Lower lobe of right lung (tissue), 2 donors: Measurements from ENCODE around the gene LONP2. TPM values are rescaled to one million over a fixed set of nuclear protein-coding genes. Genes with fewer than 3 reads are reported as not detected.
"Not testable (repeated sequence)": the region's sequence is repeated elsewhere in the genome, so short reads cannot be mapped to it uniquely, and the experiment has no call there.

ENCODE experiments used
- ATAC-seq, 2 donors: fragments of 200-7000 bp; cut with Tn5 transposase; one replicate each; pipeline ENCODE4 v1.9.1; 2020 to 2022; ENCODE audit warnings: mild to moderate bottlenecking in 2 of 2, moderate library complexity in 2 of 2
- DNase-seq: peaks from one replicate; pipeline ENCODE4 v3.0.0-alpha.2; 2020
- H3K27ac ChIP-seq: fragments of 200-600 bp; one replicate; pipeline ENCODE4 v1.8.0; 2022
- H3K27me3 ChIP-seq: fragments of 200-600 bp; one replicate; pipeline ENCODE4 v1.8.0; 2022; ENCODE audit warnings: low read depth
- H3K36me3 ChIP-seq: fragments of 200-600 bp; one replicate; pipeline ENCODE4 v1.8.0; 2022; ENCODE audit warnings: mild to moderate bottlenecking
- H3K4me1 ChIP-seq: fragments of 200-600 bp; one replicate; pipeline ENCODE4 v1.8.0; 2022
- H3K4me3 ChIP-seq: fragments of 200-600 bp; one replicate; pipeline ENCODE4 v1.8.0; 2022; ENCODE audit warnings: mild to moderate bottlenecking
- H3K9me3 ChIP-seq: fragments of 200-600 bp; one replicate; pipeline ENCODE4 v1.8.0; 2022
- intact Hi-C: fragments of 100-400 bp; cut with DNase I; formaldehyde crosslinking; loops from one replicate; pipeline ENCODE4 v1.11.0; 2022
- total RNA-seq: library from RNA; stranded (reverse); fragmentation: NEBNext Ultra II Directional; extraction: Animal tissue kit (Norgen Biotek cat#: 25700); gene quantifications from one replicate; pipeline ENCODE4 v1.2.1, GENCODE V29; 2021
- TF ChIP-seq, protein P1 (sequence below): fragments of 200-600 bp; IDR thresholded peaks from one replicate; pipeline ENCODE4 v1.8.0; 2022; ENCODE audit warnings: antibody characterized with exemption, mild to moderate bottlenecking
- donor health status: DM: no; HTN: yes; CAD: no; lungs with severe emphysema.

LONP2 gene
- total RNA-seq, 1 donor from 2014 or later: 61.0 TPM

DNA sequence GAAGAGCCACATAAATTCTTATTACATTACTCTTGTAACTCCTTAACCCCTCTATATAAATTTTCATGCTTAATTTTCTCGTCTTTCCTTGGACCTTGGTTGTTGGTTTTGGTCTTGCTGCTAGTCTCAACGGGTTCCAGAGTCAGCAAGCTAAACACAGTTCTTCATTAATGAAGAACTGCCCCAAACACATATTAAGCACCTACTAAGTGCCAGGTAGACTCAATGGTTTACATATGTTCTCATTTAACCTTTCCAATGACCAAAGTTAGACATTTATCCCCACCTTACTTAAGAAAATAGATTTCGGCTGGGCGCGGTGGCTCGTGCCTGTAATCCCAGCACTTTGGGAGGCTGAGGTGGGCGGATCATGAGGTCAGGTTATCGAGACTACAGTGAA lies 126.1 kb downstream of the LONP2 start:
- no peaks in the 10 kb centered on the region for H3K36me3 ChIP-seq
- peaks cover 83% of the 10 kb centered on the region for H3K4me1 ChIP-seq
- DNase-seq: no peak
- no peaks in the 10 kb centered on the region for H3K27me3 ChIP-seq
- H3K27ac ChIP-seq: no peak overlapping the region
- H3K9me3 ChIP-seq: no peaks in the 10 kb centered on the region
- intact Hi-C loops: no loop called here
- TF ChIP-seq, protein P1, sequence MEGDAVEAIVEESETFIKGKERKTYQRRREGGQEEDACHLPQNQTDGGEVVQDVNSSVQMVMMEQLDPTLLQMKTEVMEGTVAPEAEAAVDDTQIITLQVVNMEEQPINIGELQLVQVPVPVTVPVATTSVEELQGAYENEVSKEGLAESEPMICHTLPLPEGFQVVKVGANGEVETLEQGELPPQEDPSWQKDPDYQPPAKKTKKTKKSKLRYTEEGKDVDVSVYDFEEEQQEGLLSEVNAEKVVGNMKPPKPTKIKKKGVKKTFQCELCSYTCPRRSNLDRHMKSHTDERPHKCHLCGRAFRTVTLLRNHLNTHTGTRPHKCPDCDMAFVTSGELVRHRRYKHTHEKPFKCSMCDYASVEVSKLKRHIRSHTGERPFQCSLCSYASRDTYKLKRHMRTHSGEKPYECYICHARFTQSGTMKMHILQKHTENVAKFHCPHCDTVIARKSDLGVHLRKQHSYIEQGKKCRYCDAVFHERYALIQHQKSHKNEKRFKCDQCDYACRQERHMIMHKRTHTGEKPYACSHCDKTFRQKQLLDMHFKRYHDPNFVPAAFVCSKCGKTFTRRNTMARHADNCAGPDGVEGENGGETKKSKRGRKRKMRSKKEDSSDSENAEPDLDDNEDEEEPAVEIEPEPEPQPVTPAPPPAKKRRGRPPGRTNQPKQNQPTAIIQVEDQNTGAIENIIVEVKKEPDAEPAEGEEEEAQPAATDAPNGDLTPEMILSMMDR: no peak
- H3K4me3 ChIP-seq: no peak overlapping the region
- ATAC-seq: no peak

DNA sequence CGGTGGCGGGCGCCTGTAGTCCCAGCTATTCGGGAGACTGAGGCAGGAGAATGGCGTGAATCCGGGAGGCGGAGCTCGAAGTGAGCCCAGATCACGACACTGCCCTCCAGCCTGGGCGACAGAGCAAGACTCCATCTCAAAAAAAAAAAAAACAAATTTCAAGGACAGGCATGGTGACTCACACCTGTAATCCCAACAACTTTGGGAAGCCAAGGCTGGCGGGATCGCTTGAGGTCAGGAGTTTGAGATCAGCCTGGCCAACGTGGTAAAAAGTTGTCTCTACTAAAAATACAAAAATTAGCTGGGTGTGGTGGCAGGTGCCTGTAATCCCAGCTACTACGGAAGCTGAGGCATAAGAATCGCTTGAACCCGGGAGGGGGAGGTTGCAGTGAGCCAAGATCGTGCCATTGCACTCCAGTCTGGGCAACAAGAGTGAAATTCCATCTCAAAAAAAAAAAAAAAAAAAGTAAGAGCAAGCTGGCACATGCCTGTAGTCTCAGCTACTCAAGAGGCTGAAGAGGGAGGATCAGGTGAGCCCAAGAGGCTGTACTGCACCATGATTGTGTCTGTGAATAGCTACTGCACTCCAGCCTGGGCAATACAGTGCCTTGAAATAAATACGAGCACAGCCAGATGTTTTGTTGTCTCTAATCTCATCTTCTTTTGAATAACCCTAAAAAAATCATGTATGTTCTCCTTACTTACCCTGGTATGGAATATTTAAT lies 126.7 kb downstream of the LONP2 start:
- not testable (repeated sequence) for H3K27ac ChIP-seq

GRCh38 chr16:48371393-48371780 lies 127.3 kb downstream of the LONP2 start:
- TF ChIP-seq, protein P1: no peak
- intact Hi-C loops: no loop called here
- ATAC-seq (no peak), DNase-seq (no peak)
- peaks cover 89% of the 10 kb centered on the region for H3K4me1 ChIP-seq
- no peaks in the 10 kb centered on the region for H3K9me3 ChIP-seq
- H3K36me3 ChIP-seq: no peaks in the 10 kb centered on the region
- no peaks in the 10 kb centered on the region for H3K27me3 ChIP-seq
- no peak overlapping the region for H3K4me3 ChIP-seq
- no peak overlapping the region for H3K27ac ChIP-seq

More for the DNA sequence above, 126.7 kb downstream of the LONP2 start:
- peak in 1 of 2 donors; percentile 50 for ATAC-seq
- H3K4me3 ChIP-seq, H3K27me3 ChIP-seq, DNase-seq, H3K36me3 ChIP-seq, H3K9me3 ChIP-seq, intact Hi-C loops: not testable (repeated sequence)
- peaks cover 84% of the 10 kb centered on the region for H3K4me1 ChIP-seq

DNA sequence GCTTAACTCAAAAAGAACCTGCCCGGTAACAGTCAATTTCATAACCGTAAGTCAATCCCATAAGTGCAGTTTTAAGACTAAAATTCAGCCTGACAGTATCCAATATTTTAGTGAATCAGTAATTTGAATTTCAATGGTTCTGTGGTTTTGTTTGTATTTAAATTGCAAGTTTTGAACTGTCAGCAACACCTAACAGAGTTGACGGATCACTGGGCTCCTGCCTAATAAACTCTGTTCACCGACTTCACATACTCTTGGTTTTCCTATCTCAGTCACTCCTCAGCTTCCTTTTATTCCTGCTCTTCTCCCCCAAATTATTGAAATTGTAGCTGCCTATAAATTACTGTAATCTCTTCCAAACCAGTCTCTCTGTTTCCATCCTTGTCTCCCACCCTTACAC lies 128.6 kb downstream of the LONP2 start:
- DNase-seq (no peak), ATAC-seq (no peak)
- Histone ChIP-seq H3K9me3 (no peaks in the 10 kb centered on the region), H3K27ac (no peak overlapping the region), H3K27me3 (no peaks in the 10 kb centered on the region), H3K4me3 (no peak overlapping the region), H3K4me1 (peaks cover 87% of the 10 kb centered on the region), H3K36me3 (no peaks in the 10 kb centered on the region)
- TF ChIP-seq, protein P1: no peak
- intact Hi-C loops: no loop called here

GRCh38 chr16:48373258-48374029 lies 129.3 kb downstream of the LONP2 start:
- ATAC-seq: peak; percentile 58 to 70
- Histone ChIP-seq H3K27me3 (no peaks in the 10 kb centered on the region), H3K4me3 (no peak overlapping the region), H3K36me3 (no peaks in the 10 kb centered on the region), H3K4me1 (peaks cover 89% of the 10 kb centered on the region), H3K27ac (no peak overlapping the region), H3K9me3 (no peaks in the 10 kb centered on the region)
- no peak for DNase-seq
- TF ChIP-seq, protein P1: no peak
- intact Hi-C loops: no loop called here

GRCh38 chr16:48374255-48374654 lies 130.2 kb downstream of the LONP2 start:
- Histone ChIP-seq H3K36me3 (no peaks in the 10 kb centered on the region), H3K27ac (no peak overlapping the region), H3K27me3 (no peaks in the 10 kb centered on the region), H3K9me3 (no peaks in the 10 kb centered on the region), H3K4me3 (no peak overlapping the region), H3K4me1 (peaks cover 94% of the 10 kb centered on the region)
- intact Hi-C loops: no loop called here
- DNase-seq: no peak
- TF ChIP-seq, protein P1: no peak
- no peak for ATAC-seq

DNA sequence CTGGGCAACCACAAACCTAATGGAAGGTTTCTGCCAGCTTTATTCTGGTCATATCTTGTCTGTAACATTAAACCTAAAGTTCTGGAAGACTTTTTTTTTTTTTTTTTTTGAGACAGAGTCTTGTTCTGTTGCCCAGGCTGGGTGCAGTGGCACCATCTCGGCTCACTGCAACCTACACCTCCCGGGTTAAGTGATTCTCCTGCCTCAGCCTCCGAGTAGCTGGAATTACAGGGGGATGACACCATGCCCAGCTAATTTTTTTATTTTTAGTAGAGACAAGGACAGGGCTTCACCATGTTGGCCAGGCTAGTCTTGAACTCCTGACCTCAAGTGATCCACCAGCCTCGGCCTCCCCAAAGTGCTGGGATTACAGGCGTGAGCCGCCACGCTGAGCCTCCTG lies 133.2 kb downstream of the LONP2 start:
- H3K36me3 ChIP-seq, intact Hi-C loops, H3K27me3 ChIP-seq, H3K9me3 ChIP-seq, DNase-seq, H3K27ac ChIP-seq, H3K4me3 ChIP-seq, ATAC-seq: not testable (repeated sequence)
- H3K4me1 ChIP-seq: peaks cover 97% of the 10 kb centered on the region
